ENCODE measurements around the gene SHC3.

The SHC3 gene

GRCh38 chr9:89000973-89001916 lies 177.4 kb downstream of the SHC3 start:
- peak; percentile 68 for DNase-seq (ENCODE audit: low spot score)

DNA sequence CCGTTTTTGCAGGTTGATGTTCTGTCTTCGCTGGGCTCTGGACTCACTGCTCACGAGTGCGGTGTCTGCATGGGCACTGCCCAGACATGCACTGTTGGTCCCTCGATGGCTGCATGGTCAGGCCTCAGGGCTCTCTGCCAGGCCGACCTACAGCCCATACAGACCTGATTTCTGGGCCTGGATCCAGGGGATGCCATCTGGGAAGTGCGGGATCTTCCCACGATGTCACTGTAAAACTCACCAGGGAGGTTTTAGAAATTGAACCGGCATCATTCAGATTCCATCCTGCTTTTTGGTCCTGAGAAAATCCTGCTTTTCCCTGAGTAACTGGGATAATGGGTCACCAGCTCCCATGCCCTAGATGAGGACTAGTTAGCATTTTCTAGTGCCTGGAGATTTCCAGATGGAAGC lies 178.2 kb downstream of the SHC3 start:
- DNase-seq (ENCODE audit: low spot score) = no peak

DNA sequence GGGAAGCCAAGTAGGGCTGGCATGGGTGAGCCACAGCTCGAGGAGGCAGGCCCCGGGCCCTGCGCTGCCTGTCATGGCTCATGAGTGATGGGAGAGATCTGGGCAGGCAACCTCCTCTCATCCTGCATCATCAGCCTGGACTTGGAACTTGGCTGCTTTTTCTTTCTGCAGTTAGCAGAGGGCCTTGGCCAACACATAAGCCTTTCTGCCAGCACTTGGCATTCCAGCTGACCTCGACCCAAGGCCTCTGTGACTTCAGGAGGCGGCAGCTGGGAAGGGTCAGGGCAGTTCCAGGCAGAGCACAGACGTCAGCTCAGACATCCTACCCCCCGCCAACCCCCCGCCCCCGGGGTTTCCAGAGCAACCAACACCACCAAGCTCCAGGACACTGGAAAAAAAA lies 179.7 kb downstream of the SHC3 start:
- DNase-seq (ENCODE audit: low spot score) = no peak

- no peak for DNase-seq (ENCODE audit: low spot score)
Observed at GRCh38 chr9:88998503-88998902, 180.1 kb downstream of the SHC3 start.

DNA sequence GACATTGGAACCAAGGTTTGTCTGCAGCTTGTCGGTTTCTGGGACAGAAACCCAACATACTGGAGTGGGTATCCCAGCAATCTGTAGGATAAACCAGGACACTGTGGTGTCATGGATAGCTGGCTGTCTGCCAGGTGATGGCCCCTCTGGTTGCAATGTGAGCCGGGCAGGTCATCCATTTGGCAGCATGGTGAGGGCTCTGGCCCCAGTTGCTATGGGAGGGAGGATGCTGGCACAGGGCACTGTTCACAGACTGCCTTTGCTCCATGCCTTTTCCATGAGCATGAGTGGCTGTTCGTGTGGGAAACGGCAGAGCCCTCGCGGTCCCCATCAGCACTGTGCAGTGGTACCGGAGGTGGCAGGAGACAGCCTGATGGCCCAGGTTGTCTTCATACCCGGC lies 181.0 kb downstream of the SHC3 start:
- DNase-seq (ENCODE audit: low spot score) = no peak

DNA sequence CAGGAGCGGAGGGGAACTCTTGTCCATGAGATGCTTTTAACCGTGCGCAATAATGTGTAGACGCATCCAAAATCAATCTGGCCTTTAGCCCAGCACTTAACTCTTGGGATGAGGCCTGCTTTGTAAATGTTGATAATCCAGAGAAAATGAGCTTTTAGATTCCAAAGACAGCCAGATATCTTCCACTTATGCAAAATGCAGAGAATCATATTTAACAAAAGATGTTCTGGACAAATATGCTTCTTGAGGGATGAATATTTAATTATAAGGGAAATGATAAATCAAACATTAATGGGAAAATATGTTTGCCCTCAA lies 181.7 kb downstream of the SHC3 start:
- no peak for DNase-seq (ENCODE audit: low spot score)

- no peak for DNase-seq (ENCODE audit: low spot score)
Observed at GRCh38 chr9:88996046-88996920, 182.3 kb downstream of the SHC3 start.

DNA sequence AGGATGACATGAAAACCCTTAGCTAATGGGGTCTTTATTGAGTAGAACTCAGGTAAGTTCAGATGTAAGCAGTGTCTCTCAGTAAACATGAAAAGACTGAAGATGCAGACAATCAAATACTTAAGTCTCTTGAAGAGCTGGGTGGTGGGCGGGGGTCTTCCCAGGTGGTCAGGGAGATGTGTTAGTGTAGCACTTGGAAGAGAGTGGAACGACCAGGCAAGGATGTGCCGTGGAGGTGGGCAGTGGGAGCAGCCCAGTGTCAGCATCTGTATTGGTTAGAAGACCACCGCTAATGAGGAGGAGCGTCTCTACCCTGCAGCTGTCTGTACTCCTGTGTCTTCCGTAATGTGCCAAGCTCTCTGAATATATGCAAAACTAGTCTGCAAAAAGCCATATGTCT lies 183.0 kb downstream of the SHC3 start:
- no peak for DNase-seq (ENCODE audit: low spot score)

GRCh38 chr9:88995200-88995577 lies 183.4 kb downstream of the SHC3 start:
- no peak for DNase-seq (ENCODE audit: low spot score)

- no peak for DNase-seq (ENCODE audit: low spot score)
Observed at GRCh38 chr9:88994469-88995199, 184.0 kb downstream of the SHC3 start.

DNA sequence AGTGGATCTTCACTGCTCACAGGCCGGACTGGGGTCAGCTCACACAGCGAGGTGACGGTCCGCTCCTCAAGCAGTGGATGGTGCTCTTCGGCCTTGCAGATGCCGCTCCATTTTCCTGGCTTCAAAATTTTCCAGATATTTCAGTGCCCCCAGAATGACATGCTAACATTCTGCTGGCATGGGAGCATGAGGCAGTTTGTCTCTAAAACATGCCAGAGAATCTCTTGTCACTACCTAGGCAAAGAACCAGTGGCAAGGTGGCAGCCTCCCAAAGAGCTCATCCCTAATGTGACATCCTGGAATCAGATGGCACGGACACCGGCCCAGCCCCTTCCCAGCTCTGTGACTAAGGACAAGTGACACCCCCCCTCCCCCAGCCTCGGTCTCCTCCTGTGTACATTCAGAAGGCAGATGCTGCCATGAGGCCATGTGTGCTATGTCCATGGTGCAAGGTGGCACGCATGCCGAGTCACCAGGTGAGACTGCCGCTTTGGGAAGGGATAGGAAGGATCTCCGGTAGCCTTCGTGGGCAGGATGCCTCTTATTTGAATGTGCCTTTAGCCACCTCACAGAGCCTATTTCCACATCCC lies 184.7 kb downstream of the SHC3 start:
- DNase-seq (ENCODE audit: low spot score) = no peak

DNA sequence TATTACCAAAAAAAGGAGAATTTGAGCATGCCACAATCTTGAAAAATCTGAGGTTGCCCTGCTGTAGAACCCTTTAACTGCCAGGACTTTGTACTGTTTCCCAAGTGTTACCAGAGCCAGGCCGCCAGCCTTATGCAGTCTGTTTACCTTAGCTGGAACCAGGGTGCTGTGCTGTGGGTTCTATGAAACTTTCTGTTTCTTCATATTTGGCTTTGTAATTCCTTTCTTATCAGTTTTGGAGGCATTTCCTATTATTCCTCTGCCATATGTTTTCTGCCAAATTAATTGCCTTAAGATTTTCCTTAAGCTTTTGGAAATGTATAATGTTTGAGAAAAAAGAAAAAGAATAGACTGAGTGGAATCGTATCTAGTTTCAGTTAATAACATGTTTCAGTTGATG lies 185.3 kb downstream of the SHC3 start:
- no peak for DNase-seq (ENCODE audit: low spot score)

DNA sequence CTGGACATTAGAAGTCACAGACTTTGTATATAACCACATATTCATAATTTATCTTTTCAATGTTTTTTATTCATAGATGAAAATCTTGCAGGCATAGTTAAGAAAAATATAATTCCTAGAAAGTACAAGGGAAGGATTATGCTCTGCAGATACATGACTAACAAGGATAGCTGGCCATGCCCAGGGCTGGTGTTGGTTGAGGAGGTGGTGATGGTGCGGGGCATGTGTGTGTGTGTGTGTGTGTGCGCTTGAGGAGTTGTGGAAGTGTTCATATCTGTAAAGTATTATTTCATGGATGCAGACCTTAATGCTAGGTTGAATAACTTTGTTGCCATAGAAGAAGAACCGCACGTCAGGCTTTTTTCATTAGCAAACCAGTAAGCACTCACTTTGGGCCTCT lies 186.1 kb downstream of the SHC3 start:
- no peak for DNase-seq (ENCODE audit: low spot score)

DNA sequence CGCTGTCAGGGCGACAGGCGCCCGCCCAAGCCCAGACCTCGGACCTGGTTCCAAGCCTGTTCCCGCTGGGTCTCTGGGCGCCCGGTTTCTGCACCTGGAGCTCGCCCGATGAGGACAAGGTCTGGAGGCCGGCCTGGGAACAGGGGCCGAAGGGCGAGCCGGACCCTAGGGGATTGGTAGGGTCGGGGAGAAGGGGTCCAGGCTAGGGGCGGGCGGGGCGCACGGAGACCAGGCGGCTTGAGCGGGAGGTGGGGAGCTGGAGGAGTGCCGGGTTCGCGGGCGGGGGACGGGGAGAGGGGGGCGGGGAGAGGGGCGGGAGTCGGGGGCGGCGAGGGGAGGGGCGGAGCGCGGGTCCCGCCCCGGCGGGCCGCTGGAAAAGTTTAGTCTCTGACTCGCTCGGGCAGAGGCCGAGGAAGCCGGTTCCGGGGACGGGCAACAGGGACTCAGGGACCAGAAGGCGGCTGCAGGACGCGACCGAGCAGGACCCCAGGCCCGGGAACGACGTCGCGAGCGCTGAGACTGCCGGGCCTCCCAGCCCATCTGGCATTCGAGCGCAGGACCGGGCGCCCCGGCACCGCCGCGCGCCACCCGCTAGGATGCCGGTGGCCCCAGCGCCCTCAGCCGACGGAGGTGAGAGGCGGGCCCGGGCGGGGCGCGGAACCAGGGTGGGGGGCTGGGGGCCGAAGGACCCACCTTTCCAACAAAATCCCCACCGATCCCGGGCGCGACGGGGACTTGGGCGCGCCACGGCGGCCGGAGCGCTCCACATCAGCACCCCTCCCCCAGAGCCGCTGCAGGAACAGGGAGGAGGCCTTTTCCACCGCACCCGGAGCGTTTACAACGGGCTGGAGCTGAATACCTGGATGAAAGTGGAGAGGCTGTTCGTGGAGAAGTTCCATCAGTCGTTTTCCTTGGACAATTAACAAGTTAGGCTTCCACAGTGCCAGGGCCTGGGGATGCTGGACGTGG lies 187.3 kb downstream of the SHC3 start, which contains the start of gene S1PR3:
Gene S1PR3, plus strand, starts transcription at position 403 of the 969 bp plus-strand sequence. CDS start 9,733 bp downstream, outside the sequence.
- peak; percentile 13 for DNase-seq (ENCODE audit: low spot score)

DNA sequence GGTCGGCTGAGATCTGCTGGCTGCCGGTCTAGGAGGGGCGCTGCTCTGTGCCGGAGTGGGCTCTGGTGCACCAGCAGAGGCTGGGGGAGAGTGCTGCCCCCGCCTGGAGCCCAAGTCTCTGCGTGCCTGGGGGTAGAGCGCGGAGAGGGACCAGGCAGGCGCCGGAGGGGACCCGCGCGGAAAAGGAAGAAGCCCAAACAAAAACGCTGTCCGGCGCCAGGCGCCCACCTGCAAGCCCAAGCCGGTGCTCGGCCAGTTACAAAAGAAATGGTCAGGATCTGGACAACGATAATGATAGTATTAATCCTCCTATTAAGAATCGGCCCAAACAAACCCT lies 187.9 kb downstream of the SHC3 start:
- DNase-seq (ENCODE audit: low spot score) = no peak

GRCh38 chr9:88990041-88990728 lies 188.4 kb downstream of the SHC3 start:
- no peak for DNase-seq (ENCODE audit: low spot score)

DNA sequence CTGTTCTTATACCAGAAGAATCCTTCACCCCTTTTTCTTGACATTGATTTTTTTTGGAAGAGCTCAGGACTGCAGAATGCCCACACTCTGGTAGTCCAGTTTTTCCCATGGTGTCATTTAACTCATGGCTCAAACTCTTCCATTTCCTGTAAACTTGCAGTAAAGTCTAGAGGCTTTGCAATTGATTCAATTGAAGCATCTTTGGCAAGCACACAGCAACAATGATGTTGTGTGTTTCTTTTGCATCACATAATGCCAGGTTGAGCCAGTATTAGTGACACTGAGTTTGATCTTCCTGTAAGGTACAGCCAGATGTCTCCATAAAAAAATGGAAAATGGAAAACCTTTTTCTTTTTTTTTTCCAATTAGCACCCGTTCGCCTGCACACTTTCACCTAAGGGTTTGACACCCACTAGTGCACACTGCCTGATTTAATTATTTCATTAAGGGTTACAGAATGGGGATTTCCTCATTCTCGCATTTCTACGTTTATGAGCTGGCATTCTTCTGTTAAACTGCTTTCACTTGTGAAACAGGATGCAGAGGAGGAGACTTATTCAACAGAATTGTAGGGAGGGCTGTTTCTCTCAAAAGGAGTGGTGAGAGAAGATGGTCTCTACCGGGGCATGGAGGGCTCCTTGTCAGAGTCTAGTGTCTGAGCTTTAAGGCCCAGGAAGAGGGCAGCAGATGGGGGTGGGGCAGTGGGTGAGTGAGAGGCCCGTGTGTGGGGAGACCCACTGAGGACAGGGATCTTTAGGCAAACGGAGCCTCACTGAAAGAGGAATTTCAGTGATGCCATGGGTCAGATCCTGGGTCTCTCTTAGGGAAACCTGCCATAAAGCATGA lies 189.6 kb downstream of the SHC3 start:
- DNase-seq (ENCODE audit: low spot score) = no peak

- DNase-seq (ENCODE audit: low spot score) = no peak
Observed at GRCh38 chr9:88987661-88988060, 191.0 kb downstream of the SHC3 start.

DNA sequence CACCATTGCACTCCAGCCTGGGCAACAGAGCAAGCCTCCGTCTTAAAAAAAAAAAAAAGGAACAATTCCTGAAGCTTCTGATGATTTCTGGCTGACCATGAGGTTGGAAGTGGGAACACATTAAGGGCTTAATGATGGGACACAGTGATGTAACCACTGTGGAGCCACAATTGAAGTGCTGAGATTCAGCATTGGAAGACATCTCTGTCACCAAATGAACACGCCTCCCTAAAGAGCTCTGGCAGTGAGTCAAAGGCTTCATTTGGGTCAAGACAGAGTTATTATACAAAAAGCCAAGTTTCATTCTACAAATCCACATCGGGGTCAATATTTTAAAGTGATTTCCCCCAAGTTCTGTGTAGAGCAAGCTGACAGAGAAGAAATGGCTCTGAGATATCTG lies 191.8 kb downstream of the SHC3 start:
- DNase-seq (ENCODE audit: low spot score) = no peak

All from germinal center (tissue), 1 donor.